Erythroblast (primary cell): ENCODE data around the gene PAXIP1.

ENCODE experiments used
- GATA1 ChIP-seq: IDR thresholded peaks from 2 replicates; pipeline ENCODE4 v1.6.1; 2011; ENCODE audit warnings: low read depth, mild to moderate bottlenecking, control low read depth, low read length, moderate library complexity
- POLR2A ChIP-seq: IDR thresholded peaks from 2 replicates; pipeline ENCODE4 v1.6.1; 2011; ENCODE audit warnings: mild to moderate bottlenecking, low read length

- no peak for TF ChIP-seq POLR2A
- no peak for TF ChIP-seq GATA1
Observed at GRCh38 chr7:154902600-154903082, 100.3 kb downstream of the PAXIP1 start.
